ENCODE measurements around the gene NAP1L1.

DNA sequence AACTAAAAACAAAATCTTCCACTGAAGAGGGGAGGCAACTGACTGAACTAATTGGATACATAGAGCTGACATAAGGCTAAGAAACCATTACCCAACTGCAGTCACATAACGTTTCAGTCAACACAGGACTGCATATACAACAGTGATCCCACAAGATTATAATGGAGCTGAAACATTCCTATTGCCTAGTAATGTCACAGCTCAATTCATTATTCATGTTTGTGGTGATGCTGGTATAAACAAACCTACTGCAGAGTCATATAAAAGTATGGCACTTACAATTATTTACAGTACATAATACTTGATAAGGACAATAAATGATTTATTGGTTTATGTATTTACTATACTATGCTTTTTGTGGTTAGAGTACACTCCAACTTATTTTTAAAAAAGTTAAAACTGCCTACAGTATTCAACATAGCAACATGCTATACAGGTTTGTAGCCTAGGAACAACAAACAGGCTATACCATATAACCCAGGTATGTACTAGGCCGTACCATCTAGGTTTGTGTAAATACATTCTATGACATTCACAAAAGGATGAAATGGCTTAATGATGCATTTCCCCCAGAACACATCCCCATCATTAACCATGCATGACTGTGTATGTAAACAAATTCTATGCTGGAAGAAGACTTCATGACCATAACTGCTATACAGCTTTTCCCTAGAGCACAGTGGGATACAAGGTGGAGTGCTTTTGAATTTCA lies 4.3 kb downstream of the NAP1L1 start:
- TF ChIP-seq POLR2A (IDR thresholded peaks at IDR 0.05; ENCODE audit: low read depth, low read length) (no peak), TAF1 (IDR thresholded peaks at IDR 0.05; ENCODE audit: low read depth, low read length) (no peak), POLR2AphosphoS5 (IDR thresholded peaks at IDR 0.05; ENCODE audit: low read depth, low read length) (no peak; the same call in 1 of the 2 replicates), SPI1 (IDR thresholded peaks at IDR 0.05; ENCODE audit: low read depth, low read length) (no peak), PAX5 (IDR thresholded peaks at IDR 0.05; ENCODE audit: insufficient read depth, low read length, severe bottlenecking) (no peak)

All from GM12891 (cell line).